Thyroid gland (tissue), 4 donors: ENCODE results near the gene STXBP4. TPM values are rescaled to one million over a fixed set of nuclear protein-coding genes. Genes with fewer than 3 reads are reported as not detected.

Source experiments
- DNase-seq, 2 donors: peaks; one replicate each; pipeline ENCODE4 v3.0.0-alpha.2; 2019
- H3K27ac ChIP-seq, 3 donors: fragments of 200-600 bp; sonication (generic); 1 replicate in 2 of 3; 2 replicates in 1 of 3; pipeline ENCODE4 v1.5.1; 2016 to 2019; ENCODE audit warnings: mild to moderate bottlenecking in 1 of 3, moderate library complexity in 1 of 3
- H3K27me3 ChIP-seq: fragments of 200-600 bp; sonication (generic); one replicate; pipeline ENCODE4 v1.5.1; 2019
- H3K36me3 ChIP-seq, 2 donors: fragments of 200-600 bp; sonication (generic); one replicate each; pipeline ENCODE4 v1.5.1; 2016 to 2019
- H3K4me1 ChIP-seq, 2 donors: fragments of 200-600 bp; sonication (generic); one replicate each; pipeline ENCODE4 v1.5.1; 2017 to 2019
- H3K4me3 ChIP-seq, 3 donors: fragments of 200-600 bp; sonication (generic); replicated peaks in 1 of 3; 1 replicate in 2 of 3; 2 replicates in 1 of 3; pipeline ENCODE4 v1.5.1; 2016; ENCODE audit warnings: mild to moderate bottlenecking in 1 of 3
- H3K9me3 ChIP-seq: fragments of 200-600 bp; sonication (generic); one replicate; pipeline ENCODE4 v1.5.1; 2017
- POLR2A ChIP-seq, 2 donors: fragments of 450-650 bp; IDR thresholded peaks; one replicate each; pipeline ENCODE4 v1.6.1; 2017; ENCODE audit warnings: antibody characterized with exemption in 2 of 2, mild to moderate bottlenecking in 2 of 2, moderate library complexity in 1 of 2
- WGBS, 2 donors: methylation state at CpG; one replicate each; pipeline ENCODE4 v1.1.5; 2017; 5-methylcytosine and 5-hydroxymethylcytosine counted together
- intact Hi-C: fragments of 100-400 bp; cut with DNase I; formaldehyde crosslinking; loops from one replicate; pipeline ENCODE4 v1.15.1; 2023
- total RNA-seq, 4 donors: library from RNA; depleted of rRNA; stranded (reverse); fragments of >200 nt; gene quantifications; one replicate each; pipeline ENCODE4 v1.2.3, GENCODE V29; 2016
- TF ChIP-seq, protein P1 (sequence below), 6 experiments: fragments of 200-600 bp in 3 of 6; fragments of 450-650 bp in 3 of 6; sonication (generic) in 3 of 6; IDR thresholded peaks; one replicate each; pipeline ENCODE4 v1.5.1; 2016 to 2019; ENCODE audit warnings: antibody characterized with exemption in 6 of 6, mild to moderate bottlenecking in 2 of 6, inconsistent platforms in 1 of 6, moderate library complexity in 1 of 6

The STXBP4 gene
- total RNA-seq, 4 donors from 2014 or later = 30.4 to 57.0 (median 52.8) TPM

DNA sequence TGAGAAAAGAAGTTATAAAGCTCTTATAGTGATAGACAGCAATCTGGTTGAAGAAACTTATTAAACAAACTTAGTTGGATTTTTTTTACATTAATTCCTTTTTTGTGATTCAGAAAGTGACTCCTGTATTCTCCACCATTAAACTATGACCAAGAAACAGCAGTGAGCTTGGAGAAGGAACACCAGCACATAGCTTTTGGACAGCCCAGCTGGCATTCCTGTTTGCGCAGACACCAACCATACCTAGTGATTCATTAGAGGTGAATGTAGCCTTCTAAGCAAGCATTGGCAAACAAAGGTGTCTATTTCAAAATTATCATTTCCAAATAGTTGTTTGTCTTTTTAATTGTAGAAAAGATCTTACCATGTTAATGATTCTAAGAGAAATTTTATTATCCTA lies 94.4 kb downstream of the STXBP4 start:
- H3K4me1 ChIP-seq = peaks cover 4% of the 10 kb centered on the region in 2 donors
- intact Hi-C loops = no loop called here
- 95 to 100% methylated on average over 1 of the region's 1 CpG for WGBS, 2 donors
- H3K27me3 ChIP-seq = no peaks in the 10 kb centered on the region
- no peak overlapping the region for H3K27ac ChIP-seq
- no peaks in the 10 kb centered on the region for H3K36me3 ChIP-seq
- no peak overlapping the region for H3K4me3 ChIP-seq
- TF ChIP-seq POLR2A (IDR thresholded peaks at IDR 0.05) = no peak
- TF ChIP-seq, protein P1, sequence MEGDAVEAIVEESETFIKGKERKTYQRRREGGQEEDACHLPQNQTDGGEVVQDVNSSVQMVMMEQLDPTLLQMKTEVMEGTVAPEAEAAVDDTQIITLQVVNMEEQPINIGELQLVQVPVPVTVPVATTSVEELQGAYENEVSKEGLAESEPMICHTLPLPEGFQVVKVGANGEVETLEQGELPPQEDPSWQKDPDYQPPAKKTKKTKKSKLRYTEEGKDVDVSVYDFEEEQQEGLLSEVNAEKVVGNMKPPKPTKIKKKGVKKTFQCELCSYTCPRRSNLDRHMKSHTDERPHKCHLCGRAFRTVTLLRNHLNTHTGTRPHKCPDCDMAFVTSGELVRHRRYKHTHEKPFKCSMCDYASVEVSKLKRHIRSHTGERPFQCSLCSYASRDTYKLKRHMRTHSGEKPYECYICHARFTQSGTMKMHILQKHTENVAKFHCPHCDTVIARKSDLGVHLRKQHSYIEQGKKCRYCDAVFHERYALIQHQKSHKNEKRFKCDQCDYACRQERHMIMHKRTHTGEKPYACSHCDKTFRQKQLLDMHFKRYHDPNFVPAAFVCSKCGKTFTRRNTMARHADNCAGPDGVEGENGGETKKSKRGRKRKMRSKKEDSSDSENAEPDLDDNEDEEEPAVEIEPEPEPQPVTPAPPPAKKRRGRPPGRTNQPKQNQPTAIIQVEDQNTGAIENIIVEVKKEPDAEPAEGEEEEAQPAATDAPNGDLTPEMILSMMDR (IDR thresholded peaks at IDR 0.05) = no peak
- H3K9me3 ChIP-seq = no peaks in the 10 kb centered on the region
- DNase-seq = no peak

DNA sequence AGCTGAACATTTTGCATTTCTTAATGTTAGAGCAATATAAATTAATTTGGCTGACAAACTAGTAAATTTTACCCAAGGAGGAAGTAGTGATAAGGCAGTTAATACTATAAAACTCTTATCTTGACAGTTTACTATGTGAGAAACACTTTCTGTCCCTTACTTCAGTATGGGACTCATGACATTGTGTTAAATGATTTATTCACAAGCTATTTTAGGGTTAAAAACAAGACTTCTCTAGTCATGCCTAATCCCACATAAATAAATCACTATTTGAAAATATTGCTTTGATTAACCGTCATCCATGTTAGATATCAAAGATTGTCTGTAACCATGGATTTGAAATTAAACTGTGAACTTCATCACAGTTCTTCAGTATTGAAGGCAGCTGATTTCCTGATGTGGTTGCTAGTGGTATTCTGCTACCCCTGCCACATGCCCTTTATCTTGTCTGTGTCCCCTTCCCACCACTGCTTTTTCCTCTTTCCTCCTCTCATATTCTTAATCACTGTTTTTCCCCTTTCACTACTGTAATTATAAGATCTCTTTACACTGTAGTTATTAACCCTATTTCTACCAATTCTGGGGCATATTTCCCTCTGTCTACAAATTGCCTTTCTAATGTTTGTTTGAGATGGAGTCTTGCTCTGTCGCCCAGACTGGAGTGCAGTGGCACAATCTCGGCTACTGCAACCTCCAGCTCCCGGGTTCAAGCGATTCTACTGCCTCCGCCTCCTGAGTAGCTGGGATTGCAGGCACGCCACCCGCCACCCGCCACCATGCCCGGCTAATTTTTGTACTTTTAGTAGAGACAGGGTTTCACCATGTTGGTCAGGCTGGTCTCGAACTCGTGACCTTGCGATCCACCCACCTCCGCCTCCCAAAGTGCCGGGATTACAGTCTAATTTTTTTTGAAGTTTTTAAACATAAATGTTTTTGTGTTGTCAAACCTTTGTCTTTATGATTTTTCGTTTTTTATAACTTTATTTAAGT lies 95.6 kb downstream of the STXBP4 start:
- no peak for TF ChIP-seq POLR2A (IDR thresholded peaks at IDR 0.05)
- TF ChIP-seq, protein P1 (IDR thresholded peaks at IDR 0.05) = no peak
- intact Hi-C loops = no loop called here
- H3K4me3 ChIP-seq = no peak overlapping the region
- WGBS, 2 donors = 95 to 96% methylated on average over 16 of the region's 16 CpGs
- no peaks in the 10 kb centered on the region for H3K9me3 ChIP-seq
- no peaks in the 10 kb centered on the region for H3K27me3 ChIP-seq
- no peaks in the 10 kb centered on the region for H3K36me3 ChIP-seq
- H3K27ac ChIP-seq = no peak overlapping the region
- peaks cover 4% of the 10 kb centered on the region in 2 donors for H3K4me1 ChIP-seq
- DNase-seq = no peak

DNA sequence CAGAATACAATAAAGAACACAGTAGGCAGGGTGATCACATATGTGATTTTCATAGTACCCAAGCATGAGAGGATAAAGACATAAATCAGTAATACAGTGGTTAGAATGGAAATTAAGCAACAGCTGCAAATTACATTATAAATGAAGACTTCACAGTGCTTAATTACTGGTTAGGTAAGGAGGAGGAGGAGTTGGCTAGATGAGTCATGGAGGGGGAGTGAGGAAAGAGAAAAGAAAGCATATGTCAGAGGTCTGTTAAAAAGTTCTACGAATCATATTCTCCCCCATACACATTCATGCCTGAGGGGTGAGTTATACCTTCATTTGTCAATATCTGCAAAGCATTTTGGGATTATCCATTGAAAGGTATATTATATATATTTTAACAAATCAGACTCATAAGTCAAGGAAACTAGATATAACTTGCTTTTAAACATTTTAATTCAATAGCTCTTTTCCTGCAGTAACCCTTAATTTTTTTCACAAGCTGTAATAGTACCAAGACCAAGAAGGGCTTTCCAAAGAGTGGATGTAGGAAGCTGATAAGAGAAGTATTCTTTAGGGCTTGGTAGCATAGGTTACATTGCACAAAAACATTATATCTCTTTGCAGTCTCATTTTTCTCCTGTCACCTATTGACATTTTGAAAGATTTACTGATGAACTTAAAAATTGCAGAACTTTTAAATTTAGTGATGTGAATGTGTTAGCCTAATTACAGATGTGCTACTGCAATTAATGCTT lies 99.3 kb downstream of the STXBP4 start:
- H3K4me3 ChIP-seq = no peak overlapping the region
- DNase-seq = no peak
- 91 to 93% methylated on average over 1 of the region's 1 CpG for WGBS, 2 donors
- no peaks in the 10 kb centered on the region for H3K36me3 ChIP-seq
- no peak for TF ChIP-seq POLR2A (IDR thresholded peaks at IDR 0.05)
- TF ChIP-seq, protein P1 (IDR thresholded peaks at IDR 0.05) = no peak
- intact Hi-C loops = no loop called here
- no peaks in the 10 kb centered on the region for H3K27me3 ChIP-seq
- H3K9me3 ChIP-seq = no peaks in the 10 kb centered on the region
- no peak overlapping the region for H3K27ac ChIP-seq
- H3K4me1 ChIP-seq = no peaks in the 10 kb centered on the region

DNA sequence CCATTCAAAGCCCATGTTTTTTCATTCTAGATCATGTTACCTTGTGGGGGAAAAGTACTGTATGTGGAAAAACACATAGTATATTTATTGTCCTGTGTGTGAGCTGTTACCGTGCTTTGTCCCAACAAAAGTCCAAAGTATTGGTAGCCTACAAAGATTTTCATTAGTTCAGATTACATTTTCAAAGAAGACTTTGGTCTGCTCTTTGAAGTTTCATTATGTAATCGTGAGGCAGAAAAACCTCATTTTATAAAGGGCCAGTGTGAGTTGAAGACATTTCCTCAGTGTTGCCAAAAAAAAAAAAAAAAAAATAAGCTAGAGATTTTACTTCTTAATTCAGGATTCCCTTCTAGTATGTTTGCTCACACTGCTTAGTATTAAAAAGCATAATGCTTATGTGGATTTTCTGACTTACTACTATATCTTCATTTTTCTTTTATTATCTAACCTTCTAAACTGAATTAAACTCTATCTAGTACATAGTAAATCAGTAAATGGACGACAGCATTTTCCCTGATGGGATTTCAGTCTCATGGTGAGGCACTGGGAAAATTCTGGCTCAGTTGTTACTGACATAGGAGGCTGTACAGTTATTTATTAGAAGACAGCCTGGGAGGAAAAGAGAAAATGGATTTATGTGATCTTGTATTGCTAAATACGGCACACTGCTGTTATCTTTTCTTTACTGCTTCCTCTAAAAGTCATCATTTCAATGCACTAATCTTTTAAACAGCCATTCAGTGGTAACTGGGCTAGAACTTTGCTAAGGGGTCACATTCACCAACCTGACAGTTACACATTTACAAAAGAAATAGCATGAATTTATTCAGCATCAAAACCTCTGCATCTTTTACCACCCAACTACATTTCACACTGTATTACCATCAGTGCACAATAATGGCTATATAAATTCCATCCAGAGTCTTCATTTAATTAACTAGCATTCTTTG lies 100.6 kb downstream of the STXBP4 start:
- intact Hi-C loops = no loop called here
- H3K4me3 ChIP-seq = no peak overlapping the region
- 79 to 81% methylated on average over 4 of the region's 4 CpGs for WGBS, 2 donors
- H3K27ac ChIP-seq = no peak overlapping the region
- DNase-seq = no peak
- TF ChIP-seq, protein P1 (IDR thresholded peaks at IDR 0.05) = no peak
- no peaks in the 10 kb centered on the region for H3K36me3 ChIP-seq
- H3K27me3 ChIP-seq = no peaks in the 10 kb centered on the region
- no peaks in the 10 kb centered on the region for H3K9me3 ChIP-seq
- no peaks in the 10 kb centered on the region for H3K4me1 ChIP-seq
